H9 (cell line): ENCODE results near the gene MED13L. TPM values are rescaled to one million over a fixed set of nuclear protein-coding genes. Genes with fewer than 3 reads are reported as not detected.

Experiments used
- DNase-seq: peaks from one replicate; pipeline ENCODE4 v3.0.0-alpha.2; 2017
- H2AFZ ChIP-seq: one replicate; pipeline ENCODE4 v1.6.1; 2013; ENCODE audit warnings: mild to moderate bottlenecking, low read length, control low read depth, moderate library complexity
- H2AK5ac ChIP-seq: 2 replicates; pipeline ENCODE4 v1.6.1; 2013; ENCODE audit warnings: low read length, control low read depth, mixed read lengths; ENCODE audit not compliant: insufficient read length
- H2BK120ac ChIP-seq: one replicate; pipeline ENCODE4 v1.6.1; 2013; ENCODE audit warnings: low read depth, mild to moderate bottlenecking, low read length, control low read depth, inconsistent platforms; ENCODE audit not compliant: poor library complexity, severe bottlenecking
- H2BK12ac ChIP-seq: 2 replicates; pipeline ENCODE4 v1.6.1; 2013; ENCODE audit warnings: low read length, control low read depth, mixed read lengths, low read depth; ENCODE audit not compliant: insufficient read length
- H2BK15ac ChIP-seq: 2 replicates; pipeline ENCODE4 v1.6.1; 2013; ENCODE audit warnings: low read depth, low read length, control low read depth
- H2BK20ac ChIP-seq: one replicate; pipeline ENCODE4 v1.6.1; 2013; ENCODE audit warnings: low read depth, mild to moderate bottlenecking, low read length, control low read depth, inconsistent platforms; ENCODE audit not compliant: poor library complexity, severe bottlenecking
- H2BK5ac ChIP-seq: 2 replicates; pipeline ENCODE4 v1.6.1; 2013; ENCODE audit warnings: low read length, control low read depth, mixed read lengths; ENCODE audit not compliant: insufficient read length
- H3K14ac ChIP-seq: 2 replicates; pipeline ENCODE4 v1.6.1; 2013; ENCODE audit warnings: low read length, control low read depth; ENCODE audit not compliant: insufficient read depth
- H3K18ac ChIP-seq: 2 replicates; pipeline ENCODE4 v1.6.1; 2013; ENCODE audit warnings: low read depth, mild to moderate bottlenecking, mixed read lengths, low read length, control low read depth; ENCODE audit not compliant: insufficient read length
- H3K23ac ChIP-seq: 2 replicates; pipeline ENCODE4 v1.6.1; 2013; ENCODE audit warnings: low read length, control low read depth, mixed read lengths, low read depth; ENCODE audit not compliant: insufficient read length
- H3K23me2 ChIP-seq: 2 replicates; pipeline ENCODE4 v1.6.1; 2013; ENCODE audit warnings: low read depth, mild to moderate bottlenecking, mixed read lengths, low read length, control low read depth; ENCODE audit not compliant: insufficient read length, poor library complexity, severe bottlenecking
- H3K27ac ChIP-seq: 2 replicates; pipeline ENCODE4 v1.5.1; 2013; ENCODE audit warnings: low read length, control low read depth, mixed read lengths, low read depth; ENCODE audit not compliant: insufficient read length
- H3K27me3 ChIP-seq: 2 replicates; pipeline ENCODE4 v1.6.1; 2013; ENCODE audit warnings: low read length, control low read depth, inconsistent platforms; ENCODE audit not compliant: insufficient read depth
- H3K4ac ChIP-seq: 2 replicates; pipeline ENCODE4 v1.6.1; 2013; ENCODE audit warnings: low read depth, mild to moderate bottlenecking, control low read depth, inconsistent platforms, low read length, moderate library complexity
- H3K4me1 ChIP-seq: 2 replicates; pipeline ENCODE4 v1.6.1; 2013; ENCODE audit warnings: low read length, control low read depth, inconsistent platforms; ENCODE audit not compliant: insufficient read depth
- H3K4me2 ChIP-seq: 2 replicates; pipeline ENCODE4 v1.6.1; 2013; ENCODE audit warnings: low read length, control low read depth, mixed read lengths; ENCODE audit not compliant: insufficient read length, insufficient read depth
- H3K56ac ChIP-seq: 2 replicates; pipeline ENCODE4 v1.6.1; 2013; ENCODE audit warnings: low read depth, mild to moderate bottlenecking, mixed read lengths, low read length, control low read depth; ENCODE audit not compliant: insufficient read length
- H3K79me1 ChIP-seq: 2 replicates; pipeline ENCODE4 v1.6.1; 2013; ENCODE audit warnings: low read depth, mild to moderate bottlenecking, moderate library complexity, low read length, control low read depth, inconsistent platforms; ENCODE audit not compliant: insufficient read depth, poor library complexity, severe bottlenecking
- H3K79me2 ChIP-seq: 2 replicates; pipeline ENCODE4 v1.6.1; 2013; ENCODE audit warnings: low read length, control low read depth, inconsistent platforms; ENCODE audit not compliant: insufficient read depth
- H3K9ac ChIP-seq: 2 replicates; pipeline ENCODE4 v1.6.1; 2013; ENCODE audit warnings: low read length, control low read depth, mixed read lengths; ENCODE audit not compliant: insufficient read length; ENCODE audit errors: extremely low read depth
- H3K9me3 ChIP-seq: one replicate; pipeline ENCODE4 v1.6.1; 2013; ENCODE audit warnings: low read depth, low read length, inconsistent platforms; ENCODE audit not compliant: control insufficient read depth
- H3T11ph ChIP-seq: one replicate; pipeline ENCODE4 v1.6.1; 2013; ENCODE audit warnings: mild to moderate bottlenecking, low read length, control low read depth, inconsistent platforms
- H4K20me1 ChIP-seq: one replicate; pipeline ENCODE4 v1.6.1; 2013; ENCODE audit not compliant: control insufficient read depth, insufficient read length, insufficient read depth
- H4K5ac ChIP-seq: 2 replicates; pipeline ENCODE4 v1.6.1; 2013; ENCODE audit warnings: low read depth, mild to moderate bottlenecking, mixed read lengths, low read length, control low read depth; ENCODE audit not compliant: insufficient read length
- H4K8ac ChIP-seq: replicated peaks from 2 replicates; pipeline ENCODE4 v1.6.1; 2013; ENCODE audit warnings: low read length, control low read depth, mixed read lengths, low read depth; ENCODE audit not compliant: insufficient read length
- H4K91ac ChIP-seq: 2 replicates; pipeline ENCODE4 v1.6.1; 2013; ENCODE audit warnings: low read depth, mild to moderate bottlenecking, moderate library complexity, mixed read lengths, low read length, control low read depth; ENCODE audit not compliant: insufficient read length
- H3K27ac Mint-ChIP-seq, 3 experiments: 2 replicates in 2 of 3; 3 replicates in 1 of 3; pipeline ENCODE4 v1.8.0; 2020 to 2021; ENCODE audit warnings: mixed read lengths in 3 of 3, mild to moderate bottlenecking in 1 of 3, moderate library complexity in 1 of 3
- H3K27me3 Mint-ChIP-seq: 2 replicates; pipeline ENCODE4 v1.8.0; 2021; ENCODE audit warnings: low read depth, mild to moderate bottlenecking, moderate library complexity, mixed read lengths
- H3K36me3 Mint-ChIP-seq, 3 experiments: 2 replicates in 2 of 3; 3 replicates in 1 of 3; pipeline ENCODE4 v1.8.0; 2020 to 2021; ENCODE audit warnings: low read depth in 3 of 3, mixed read lengths in 3 of 3; ENCODE audit not compliant: insufficient read depth in 1 of 3
- H3K4me1 Mint-ChIP-seq, 2 experiments: 2 replicates each; pipeline ENCODE4 v1.8.0; 2020; ENCODE audit warnings: mixed read lengths in 2 of 2
- H3K4me3 Mint-ChIP-seq, 2 experiments: 2 replicates in 1 of 2; 3 replicates in 1 of 2; pipeline ENCODE4 v1.8.0; 2020 to 2021; ENCODE audit warnings: mild to moderate bottlenecking in 2 of 2, mixed read lengths in 2 of 2, moderate library complexity in 1 of 2
- H3K9me3 Mint-ChIP-seq, 2 experiments: 2 replicates in 1 of 2; 3 replicates in 1 of 2; pipeline ENCODE4 v1.8.0; 2020; ENCODE audit warnings: mild to moderate bottlenecking in 2 of 2, mixed read lengths in 2 of 2, moderate library complexity in 1 of 2
- CTCF ChIP-seq: fragments of 200-600 bp; sonication (generic); conservative IDR thresholded peaks from 3 replicates; pipeline ENCODE4 v1.8.0; 2021; ENCODE audit warnings: antibody characterized with exemption, mild to moderate bottlenecking
- total RNA-seq: library from RNA; stranded (reverse); gene quantifications from 2 replicates; pipeline ENCODE4 v1.2.1, GENCODE V29; 2021

The MED13L gene
- total RNA-seq, 1 experiment from 2014 or later = 52.4 TPM

DNA sequence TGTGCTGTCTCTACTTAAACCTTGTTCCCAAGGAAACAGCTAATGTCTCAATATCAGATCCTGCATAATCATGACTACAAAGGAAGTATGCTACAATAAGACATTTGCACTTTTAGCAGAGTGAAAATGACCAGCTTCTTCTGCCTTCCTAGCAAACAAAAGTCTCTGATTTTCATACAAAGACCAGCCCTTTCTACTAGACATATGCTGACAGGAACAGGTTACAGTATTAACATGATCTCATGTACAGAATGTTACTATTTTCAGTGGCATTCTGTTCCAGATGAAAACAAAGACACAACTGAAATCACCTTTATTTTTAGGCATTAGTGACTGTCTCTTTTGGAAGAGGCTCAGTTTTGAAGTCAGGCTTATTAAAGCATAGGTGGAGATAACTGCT, 228.6 kb downstream of the MED13L start:
- Histone ChIP-seq H2BK12ac (no peak overlapping the region), H3K4ac (no peak overlapping the region), H4K20me1 (no peaks in the 10 kb centered on the region), H4K5ac (no peak overlapping the region), H3K9ac (no peak overlapping the region), H2BK5ac (no peak overlapping the region), H3K14ac (no peak overlapping the region), H2BK15ac (no peak overlapping the region), H3K23me2 (no peaks in the 10 kb centered on the region), H3K27me3 (no peaks in the 10 kb centered on the region), H3K4me1 (no peaks in the 10 kb centered on the region), H4K8ac (no peak overlapping the region), H3K18ac (no peak overlapping the region), H3K4me2 (no peak overlapping the region), H3K9me3 (no peaks in the 10 kb centered on the region), H3K56ac (no peak overlapping the region), H2AK5ac (no peak overlapping the region), H3K79me2 (no peaks in the 10 kb centered on the region), H2BK20ac (no peak overlapping the region), H4K91ac (no peak overlapping the region), H2BK120ac (no peak overlapping the region), H3K79me1 (no peaks in the 10 kb centered on the region), H3T11ph (no peak overlapping the region), H2AFZ (no peak overlapping the region), H3K23ac (no peak overlapping the region), H3K27ac (no peak overlapping the region)
- Mint-ChIP-seq H3K36me3 (no peaks in the 10 kb centered on the region), H3K9me3 (no peaks in the 10 kb centered on the region), H3K27me3 (no peaks in the 10 kb centered on the region), H3K4me1 (peaks cover 3 to 5% of the 10 kb centered on the region in 2 experiments; a peak in 3 of 4 replicates), H3K4me3 (no peak overlapping the region), H3K27ac (no peak overlapping the region)
- no peak for TF ChIP-seq CTCF
- no peak for DNase-seq
